Measurements from ENCODE around the gene DOK4. TPM values are rescaled to one million over a fixed set of nuclear protein-coding genes. Genes with fewer than 3 reads are reported as not detected.

DOK4 gene
- total and polyA plus RNA-seq, 7 donors: 3.9 to 147 (median 21.8) TPM

DNA sequence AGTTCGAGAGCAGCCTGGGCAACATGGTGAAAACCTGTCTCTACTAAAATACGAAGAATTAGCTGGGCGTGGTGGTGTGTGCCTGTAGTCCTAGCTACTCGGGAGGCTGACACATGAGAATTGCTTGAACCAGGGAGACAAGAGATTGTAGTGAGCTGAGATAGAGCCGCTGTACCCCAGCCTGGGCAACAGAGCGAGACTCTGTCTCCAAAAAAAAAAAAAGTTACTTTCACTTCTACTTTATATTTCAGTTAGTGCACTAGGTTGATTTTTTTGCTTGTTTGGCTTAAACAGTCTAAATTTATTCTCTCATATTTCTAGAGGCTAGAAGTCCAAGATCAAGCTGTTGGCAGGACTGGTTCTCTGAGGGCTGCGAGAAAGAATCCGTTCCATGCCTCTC is 36.7 kb upstream of the DOK4 start:
- intact Hi-C loops (cut with DNase I): no loop called here
- WGBS, 2 donors: 81 to 89% methylated on average over 8 of the region's 8 CpGs
- Histone ChIP-seq H3K36me3 (peaks cover 2 to 30% (median 10%) of the 10 kb centered on the region in 4 donors), H3K27me3 (no peaks in the 10 kb centered on the region), H3K4me1 (peaks cover 0 to 3% (median 0%) of the 10 kb centered on the region in 4 donors), H3K9me3 (no peaks in the 10 kb centered on the region), H3K4me3 (no peak overlapping the region), H3K27ac (no peak overlapping the region)
- TF ChIP-seq POLR2A (IDR thresholded peaks at IDR 0.05) (no peak), EP300 (IDR thresholded peaks at IDR 0.05) (no peak), CTCF (IDR thresholded peaks at IDR 0.05) (no peak), POLR2AphosphoS5 (IDR thresholded peaks at IDR 0.05) (no peak)
- DNase-seq: no peak

GRCh38 chr16:57519796-57520360 is 33.6 kb upstream of the DOK4 start:
- TF ChIP-seq CTCF (IDR thresholded peaks at IDR 0.05) (peak; percentile 77 to 96 (median 86)), POLR2AphosphoS5 (IDR thresholded peaks at IDR 0.05) (no peak)
- intact Hi-C loops (cut with DNase I): loop anchor here (1.0 to 5.0 kb wide), 3 partner anchors 58 to 218 kb away; partner anchors contain the start of gene POLR2C

DNA sequence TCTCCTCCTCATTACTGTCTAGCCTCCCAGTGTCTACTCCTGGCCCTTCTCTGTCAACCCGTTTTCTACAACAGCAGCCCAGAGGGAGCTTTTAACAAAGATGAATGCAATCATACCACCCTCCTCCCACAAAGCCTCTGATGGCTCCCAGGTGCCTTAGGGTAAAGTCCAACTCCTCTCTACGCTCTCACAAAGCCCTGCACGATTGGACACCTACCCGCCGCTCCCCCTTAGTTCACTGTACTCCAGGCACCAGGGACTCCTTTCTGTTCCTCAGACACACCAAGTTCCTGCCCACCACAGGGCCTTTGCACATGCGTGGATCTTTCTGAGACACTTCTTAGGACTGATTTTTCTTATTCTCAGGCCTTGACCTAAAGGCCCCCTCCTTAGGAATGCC is 32.6 kb upstream of the DOK4 start:
- no peaks in the 10 kb centered on the region for H3K27me3 ChIP-seq
- TF ChIP-seq CTCF (IDR thresholded peaks at IDR 0.05) (no peak), POLR2A (IDR thresholded peaks at IDR 0.05) (no peak), POLR2AphosphoS5 (IDR thresholded peaks at IDR 0.05) (no peak), EP300 (IDR thresholded peaks at IDR 0.05) (no peak)
- WGBS, 2 donors: 31 to 76% methylated on average over 6 of the region's 6 CpGs
- H3K27ac ChIP-seq: no peak overlapping the region
- H3K4me1 ChIP-seq: peaks cover 0 to 3% (median 0%) of the 10 kb centered on the region in 4 donors
- intact Hi-C loops (cut with DNase I): loop anchor here (1.0 to 5.0 kb wide), 3 partner anchors 57 to 217 kb away; partner anchors contain the start of gene POLR2C
- H3K4me3 ChIP-seq: no peak overlapping the region
- H3K9me3 ChIP-seq: no peaks in the 10 kb centered on the region
- DNase-seq: no peak
- H3K36me3 ChIP-seq: peaks cover 9 to 50% (median 21%) of the 10 kb centered on the region in 4 donors

More at GRCh38 chr16:57519796-57520360, 33.6 kb upstream of the DOK4 start:
- 29 to 31% methylated on average over 10 of the region's 10 CpGs for WGBS, 2 donors
- H3K36me3 ChIP-seq: peaks cover 9 to 50% (median 21%) of the 10 kb centered on the region in 4 donors
- H3K27me3 ChIP-seq: no peaks in the 10 kb centered on the region
- H3K27ac ChIP-seq: no peak overlapping the region
- no peak overlapping the region for H3K4me3 ChIP-seq
- peak; percentile 88 for DNase-seq
- no peaks in the 10 kb centered on the region for H3K9me3 ChIP-seq
- peaks cover 0 to 3% (median 0%) of the 10 kb centered on the region in 4 donors for H3K4me1 ChIP-seq

DNA sequence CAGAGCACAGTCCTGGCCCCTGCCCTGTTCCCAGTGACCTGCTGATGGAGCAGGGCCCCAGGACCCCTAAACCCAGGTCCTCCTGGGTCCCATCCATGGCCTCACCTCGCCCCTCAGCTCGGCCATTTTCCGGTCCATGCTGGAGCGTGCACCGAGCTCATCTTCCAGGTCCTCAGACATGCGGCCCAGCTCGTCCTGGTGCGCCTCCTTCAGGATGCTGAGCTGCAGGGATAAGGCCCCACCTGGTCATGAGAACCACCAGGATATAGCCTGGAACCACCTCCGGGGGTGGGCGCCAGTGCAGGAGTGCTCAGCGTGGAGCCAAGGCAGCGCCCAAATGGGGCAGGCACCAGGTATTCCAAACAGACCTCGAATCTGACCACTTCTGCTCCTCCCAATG is 32.2 kb upstream of the DOK4 start:
- Histone ChIP-seq H3K27ac (no peak overlapping the region), H3K9me3 (no peaks in the 10 kb centered on the region), H3K4me3 (no peak overlapping the region), H3K27me3 (no peaks in the 10 kb centered on the region), H3K36me3 (peaks cover 9 to 50% (median 21%) of the 10 kb centered on the region in 4 donors), H3K4me1 (peaks cover 0 to 4% (median 3%) of the 10 kb centered on the region in 4 donors)
- WGBS, 2 donors: 81 to 89% methylated on average over 13 of the region's 13 CpGs
- intact Hi-C loops (cut with DNase I): loop anchor here (5.0 kb wide), 2 partner anchors 56 to 216 kb away; partner anchors contain the start of gene POLR2C
- DNase-seq: no peak
- TF ChIP-seq CTCF (IDR thresholded peaks at IDR 0.05) (no peak), POLR2AphosphoS5 (IDR thresholded peaks at IDR 0.05) (no peak), EP300 (IDR thresholded peaks at IDR 0.05) (no peak), POLR2A (IDR thresholded peaks at IDR 0.05) (no peak)
